Endothelial cell of umbilical vein (primary cell): ENCODE measurements around the gene CAMP. TPM values are rescaled to one million over a fixed set of nuclear protein-coding genes. Genes with fewer than 3 reads are reported as not detected.

Source experiments
- BruUV-seq: library from RNA; stranded (reverse); fragments of 400-500 nt; replicated peaks from 2 replicates; lab custom pipeline; 2021; lab: Mats Ljungman, UMichigan
- CTCF ChIA-PET: fragments of 300-600, 350-600 bp; sonication (Branson Sonifier 250); formaldehyde crosslinking; loops from one replicate; lab custom pipeline; 2021; ENCODE audit warnings: antibody characterized with exemption, inconsistent platforms; lab: Charles Lee
- POLR2A ChIA-PET: fragments of 300-600, 350-600 bp; sonication (Branson Sonifier 250); formaldehyde crosslinking; loops from one replicate; lab custom pipeline; 2021; ENCODE audit warnings: antibody characterized with exemption, inconsistent platforms; lab: Charles Lee
- DNase-seq: peaks from one replicate; pipeline ENCODE4 v3.0.0-alpha.2; 2011; ENCODE audit warnings: low read depth, low spot score
- FAIRE-seq: peaks from 2 replicates; lab custom pipeline; 2011; peaks lifted over from hg19 to GRCh38; lab: Jason Lieb, UNC
- H2AFZ ChIP-seq: 2 replicates; pipeline ENCODE4 v1.6.0; 2012; ENCODE audit warnings: low read depth, low read length, control low read depth, inconsistent platforms
- H3K27ac ChIP-seq: 2 replicates; pipeline ENCODE4 v1.5.1; 2011; ENCODE audit warnings: low read depth, mild to moderate bottlenecking, control low read depth, low read length, moderate library complexity; ENCODE audit not compliant: insufficient read depth
- H3K27me3 ChIP-seq, 2 experiments: 2 replicates each; pipeline versions ENCODE4 v1.6.0 to v1.6.1; 2011; ENCODE audit warnings: low read length in 2 of 2, mixed read lengths in 1 of 2; ENCODE audit not compliant: control insufficient read depth in 2 of 2, insufficient read depth in 2 of 2
- H3K36me3 ChIP-seq, 2 experiments: 2 replicates in 1 of 2; 3 replicates in 1 of 2; pipeline ENCODE4 v1.5.1; 2011; ENCODE audit warnings: low read length in 2 of 2, mild to moderate bottlenecking in 1 of 2, moderate library complexity in 1 of 2; ENCODE audit not compliant: control insufficient read depth in 2 of 2, insufficient read depth in 2 of 2; ENCODE audit errors: extremely low read depth in 1 of 2
- H3K4me1 ChIP-seq: 3 replicates; pipeline ENCODE4 v1.5.1; 2011; ENCODE audit warnings: mild to moderate bottlenecking, low read length; ENCODE audit not compliant: control insufficient read depth, insufficient read depth; ENCODE audit errors: extremely low read depth
- H3K4me2 ChIP-seq: 2 replicates; pipeline ENCODE4 v1.6.1; 2011; ENCODE audit warnings: low read length, control low read depth, mixed read lengths; ENCODE audit not compliant: insufficient read depth
- H3K4me3 ChIP-seq, 3 experiments: fragments of 200-600 bp in 1 of 3; sonication (generic), shearing (Covaris generic) in 1 of 3; replicated peaks in 1 of 3; 2 replicates each; pipeline ENCODE4 v1.5.1; 2011 to 2016; ENCODE audit warnings: control low read depth in 3 of 3, low read length in 3 of 3, mild to moderate bottlenecking in 2 of 3, inconsistent platforms in 1 of 3, low read depth in 1 of 3, moderate library complexity in 1 of 3; ENCODE audit not compliant: insufficient read depth in 1 of 3
- H3K79me2 ChIP-seq: 2 replicates; pipeline ENCODE4 v1.6.0; 2012; ENCODE audit warnings: low read length, inconsistent platforms; ENCODE audit not compliant: control insufficient read depth, insufficient read depth
- H3K9ac ChIP-seq: replicated peaks from 2 replicates; pipeline ENCODE3; 2011; ENCODE audit warnings: low read length, control low read depth; ENCODE audit not compliant: insufficient read depth; ENCODE audit errors: extremely low read depth
- H3K9me1 ChIP-seq: replicated peaks from 3 replicates; pipeline ENCODE4 v1.6.0; 2011; ENCODE audit warnings: mild to moderate bottlenecking, low read length; ENCODE audit not compliant: control insufficient read depth, insufficient read depth; ENCODE audit errors: extremely low read depth
- H3K9me3 ChIP-seq: replicated peaks from 2 replicates; pipeline ENCODE4 v1.5.1; 2012; ENCODE audit warnings: low read length, inconsistent platforms; ENCODE audit not compliant: control insufficient read depth, insufficient read depth
- H4K20me1 ChIP-seq: replicated peaks from 2 replicates; pipeline ENCODE3; 2011; ENCODE audit warnings: mild to moderate bottlenecking, low read length; ENCODE audit not compliant: control insufficient read depth, insufficient read depth; ENCODE audit errors: extremely low read depth
- FOS ChIP-seq: IDR thresholded peaks from 2 replicates; pipeline ENCODE4 v1.6.1; 2011; ENCODE audit warnings: mild to moderate bottlenecking, low read length, moderate library complexity, borderline replicate concordance; ENCODE audit not compliant: insufficient read depth
- GATA2 ChIP-seq: IDR thresholded peaks from 2 replicates; pipeline ENCODE4 v1.7.0; 2011; ENCODE audit warnings: low read depth, mild to moderate bottlenecking, moderate library complexity, mixed read lengths, low read length; ENCODE audit not compliant: insufficient read length, insufficient read depth
- JUN ChIP-seq: IDR thresholded peaks from 2 replicates; pipeline ENCODE4 v1.6.1; 2011; ENCODE audit warnings: borderline replicate concordance, low read depth; ENCODE audit not compliant: insufficient read length, insufficient read depth
- POLR2AphosphoS5 ChIP-seq: IDR thresholded peaks from 2 replicates; pipeline ENCODE4 v1.6.1; 2012; ENCODE audit warnings: low read depth, mild to moderate bottlenecking, control low read depth, low read length, moderate library complexity; ENCODE audit not compliant: insufficient read depth
- dilution Hi-C: fragments of 300-500 bp; cut with MboI; formaldehyde crosslinking; loops from one replicate; pipeline ENCODE4 v1.15.0; 2019; ENCODE audit warnings: low sequenced_read_pairs; ENCODE audit not compliant: extremely low pct_ligation_motif_present
- intact Hi-C: fragments of 100-400 bp; cut with micrococcal nuclease; formaldehyde crosslinking; loops from one replicate; pipeline ENCODE4 v1.10.0; 2022
- polyA plus RNA-seq, 4 experiments: library from polyadenylated mRNA; depleted of rRNA in 3 of 4; stranded (reverse) in 3 of 4; unstranded in 1 of 4; fragments of >200 nt; gene quantifications; 2 replicates each; pipeline versions ENCODE4 v1.2.1 to v1.2.3, GENCODE V29; 2011 to 2012; ENCODE audit warnings: missing spikeins in 1 of 4
- total RNA-seq: library from RNA; stranded (reverse); gene quantifications from 2 replicates; pipeline ENCODE4 v1.2.3, GENCODE V29; 2021
- TF ChIP-seq, protein P1 (sequence below), 2 donors: IDR thresholded peaks; 1 replicate in 1 of 2; 2 replicates in 1 of 2; pipeline ENCODE4 v1.5.1; 2011; ENCODE audit warnings: low read length in 2 of 2, mild to moderate bottlenecking in 2 of 2, moderate library complexity in 2 of 2, control low read depth in 1 of 2, inconsistent platforms in 1 of 2, low read depth in 1 of 2; ENCODE audit not compliant: insufficient read depth in 1 of 2; ENCODE audit errors: extremely low read depth in 1 of 2
- TF ChIP-seq, protein P2 (sequence below): IDR thresholded peaks from 2 replicates; pipeline ENCODE4 v1.6.1; 2011; ENCODE audit not compliant: insufficient read depth, insufficient read length

The CAMP gene
- total and polyA plus RNA-seq, 2 donors (not counting 3 experiments of a cell fraction or from before 2014, with no cell fraction given), result not detected

DNA sequence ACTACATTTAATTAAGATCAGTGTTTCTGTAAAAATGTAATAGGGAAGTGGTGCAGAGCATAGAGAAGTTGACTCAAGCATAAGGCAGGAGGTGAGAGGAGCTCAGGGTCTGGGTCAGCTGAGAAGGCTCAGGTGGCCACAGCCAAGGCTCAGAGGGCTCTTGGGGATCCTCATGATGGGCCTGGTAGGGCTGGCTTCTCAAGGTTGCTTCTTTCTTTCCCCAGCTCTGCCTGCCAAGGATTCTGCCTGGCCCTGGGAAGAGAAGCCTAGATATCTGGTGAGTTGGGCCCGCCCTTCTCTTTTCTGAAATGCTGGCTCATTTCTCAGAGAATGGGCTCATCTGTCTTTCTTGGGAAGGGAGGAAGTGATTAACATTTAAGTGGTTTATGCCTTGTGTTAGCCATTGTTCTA lies 24.1 kb downstream of the CAMP start:
- BruUV-seq, result no TSS peak
- DNase-seq (peak; percentile 74), FAIRE-seq (peak; percentile 74)
- dilution Hi-C loops (no loop called here), intact Hi-C loops (no loop called here)
- Histone ChIP-seq H4K20me1 (no peaks in the 10 kb centered on the region), H3K36me3 (no peaks in the 10 kb centered on the region), H3K27me3 (no peaks in the 10 kb centered on the region), H3K9me3 (no peaks in the 10 kb centered on the region), H3K4me2 (peak overlapping the region; percentile 63), H3K9me1 (no peaks in the 10 kb centered on the region), H3K4me1 (peaks cover 22% of the 10 kb centered on the region), H3K27ac (peak overlapping the region; percentile 92), H3K9ac (peak overlapping the region; percentile 65), H3K4me3 (no peak overlapping the region), H2AFZ (peak overlapping the region; percentile 80), H3K79me2 (peaks cover 13% of the 10 kb centered on the region)
- ChIA-PET CTCF (interaction anchor here (1.0 to 3.5 kb wide), 6 partner anchors 10 to 189 kb away, joined by 3 to 59 read pairs (median 4); no protein-coding TSS in a partner anchor), POLR2A (no interaction called here)
- TF ChIP-seq JUN (no peak), GATA2 (no peak), FOS (peak; percentile 16), POLR2AphosphoS5 (peak; percentile 21)
- TF ChIP-seq, protein P1, sequence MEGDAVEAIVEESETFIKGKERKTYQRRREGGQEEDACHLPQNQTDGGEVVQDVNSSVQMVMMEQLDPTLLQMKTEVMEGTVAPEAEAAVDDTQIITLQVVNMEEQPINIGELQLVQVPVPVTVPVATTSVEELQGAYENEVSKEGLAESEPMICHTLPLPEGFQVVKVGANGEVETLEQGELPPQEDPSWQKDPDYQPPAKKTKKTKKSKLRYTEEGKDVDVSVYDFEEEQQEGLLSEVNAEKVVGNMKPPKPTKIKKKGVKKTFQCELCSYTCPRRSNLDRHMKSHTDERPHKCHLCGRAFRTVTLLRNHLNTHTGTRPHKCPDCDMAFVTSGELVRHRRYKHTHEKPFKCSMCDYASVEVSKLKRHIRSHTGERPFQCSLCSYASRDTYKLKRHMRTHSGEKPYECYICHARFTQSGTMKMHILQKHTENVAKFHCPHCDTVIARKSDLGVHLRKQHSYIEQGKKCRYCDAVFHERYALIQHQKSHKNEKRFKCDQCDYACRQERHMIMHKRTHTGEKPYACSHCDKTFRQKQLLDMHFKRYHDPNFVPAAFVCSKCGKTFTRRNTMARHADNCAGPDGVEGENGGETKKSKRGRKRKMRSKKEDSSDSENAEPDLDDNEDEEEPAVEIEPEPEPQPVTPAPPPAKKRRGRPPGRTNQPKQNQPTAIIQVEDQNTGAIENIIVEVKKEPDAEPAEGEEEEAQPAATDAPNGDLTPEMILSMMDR (IDR thresholded peaks at IDR 0.05; ENCODE audit: extremely low read depth in 1 of 2, insufficient read depth in 1 of 2, low read depth in 1 of 2, low read length in 2 of 2), result no peak
- TF ChIP-seq, protein P2, sequence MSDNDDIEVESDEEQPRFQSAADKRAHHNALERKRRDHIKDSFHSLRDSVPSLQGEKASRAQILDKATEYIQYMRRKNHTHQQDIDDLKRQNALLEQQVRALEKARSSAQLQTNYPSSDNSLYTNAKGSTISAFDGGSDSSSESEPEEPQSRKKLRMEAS, result no peak
